Karpas-422 (cell line): ENCODE measurements around the gene ACAT2. TPM values are rescaled to one million over a fixed set of nuclear protein-coding genes. Genes with fewer than 3 reads are reported as not detected.

Experiments
- DNase-seq: peaks from one replicate; pipeline ENCODE4 v3.0.0-alpha.2; 2015
- H2AFZ ChIP-seq: fragments of 200-600 bp; sonication (generic); 2 replicates; pipeline ENCODE4 v1.6.1; 2014; ENCODE audit warnings: antibody characterized with exemption, low read length, mixed read lengths
- H3K27ac ChIP-seq: fragments of 200-600 bp; sonication (generic); 2 replicates; pipeline ENCODE4 v1.5.1; 2014; ENCODE audit warnings: mild to moderate bottlenecking, low read length, moderate library complexity
- H3K27me3 ChIP-seq: fragments of 200-600 bp; sonication (generic); 2 replicates; pipeline ENCODE4 v1.6.1; 2014; ENCODE audit warnings: low read length, mixed read lengths
- H3K36me3 ChIP-seq: fragments of 200-600 bp; sonication (generic); 2 replicates; pipeline ENCODE4 v1.6.1; 2014; ENCODE audit warnings: low read length, mixed read lengths; ENCODE audit not compliant: insufficient read depth
- H3K4me1 ChIP-seq: fragments of 200-600 bp; sonication (generic); 2 replicates; pipeline ENCODE4 v1.6.1; 2014; ENCODE audit warnings: mild to moderate bottlenecking, low read length, mixed read lengths
- H3K4me2 ChIP-seq: fragments of 200-600 bp; sonication (generic); 2 replicates; pipeline ENCODE4 v1.6.1; 2014; ENCODE audit warnings: low read length, low read depth, mild to moderate bottlenecking; ENCODE audit not compliant: poor library complexity, severe bottlenecking
- H3K4me3 ChIP-seq: fragments of 200-600 bp; sonication (generic); 2 replicates; pipeline ENCODE4 v1.5.1; 2014; ENCODE audit warnings: mild to moderate bottlenecking, antibody characterized with exemption, low read length, mixed read lengths
- H3K79me2 ChIP-seq: fragments of 200-600 bp; sonication (generic); 2 replicates; pipeline ENCODE4 v1.6.1; 2014; ENCODE audit warnings: mild to moderate bottlenecking, low read length, mixed read lengths
- H3K9ac ChIP-seq: fragments of 200-600 bp; sonication (generic); 2 replicates; pipeline ENCODE4 v1.6.0; 2014; ENCODE audit warnings: low read length
- H3K9me2 ChIP-seq: fragments of 200-600 bp; sonication (generic), shearing (Covaris generic); replicated peaks from 2 replicates; pipeline ENCODE4 v1.6.0; 2014; ENCODE audit warnings: mild to moderate bottlenecking, low read length, moderate library complexity; ENCODE audit not compliant: insufficient read depth
- H3K9me3 ChIP-seq: fragments of 300-700, 200-600 bp; sonication (generic); 2 replicates; pipeline ENCODE4 v1.6.1; 2014; ENCODE audit warnings: low read length, mixed read lengths
- H4K20me1 ChIP-seq: fragments of 200-600 bp; sonication (generic); 2 replicates; pipeline ENCODE4 v1.6.1; 2014; ENCODE audit warnings: mild to moderate bottlenecking, antibody characterized with exemption, low read length, low read depth; ENCODE audit not compliant: insufficient read depth
- total RNA-seq: library from RNA; depleted of rRNA; stranded (reverse); fragments of >200 nt; shearing (Covaris generic); gene quantifications from 2 replicates; pipeline ENCODE4 v1.2.3, GENCODE V29; 2014; ENCODE audit warnings: low replicate concordance

ACAT2 gene
- total RNA-seq, 1 experiment from 2014 or later = 72.9 TPM

DNA sequence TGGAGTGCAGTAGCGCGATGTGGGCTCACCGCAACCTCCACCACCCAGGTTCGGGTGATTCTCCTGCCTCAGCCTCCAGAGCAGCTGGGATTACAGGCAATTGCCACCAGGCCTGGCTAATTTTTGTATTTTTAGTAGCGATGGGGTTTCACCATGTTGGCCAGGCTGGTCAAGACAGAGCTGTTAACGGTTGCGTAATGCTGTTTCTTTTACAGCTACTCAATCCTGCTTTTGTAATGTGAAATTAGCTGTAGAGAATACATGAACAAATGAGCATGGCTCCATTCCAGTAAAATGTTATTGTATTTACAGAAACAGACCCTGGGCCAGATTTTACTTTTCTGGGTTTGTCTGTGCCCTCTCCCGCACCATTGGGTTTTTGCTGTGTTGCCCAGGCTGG lies 40.1 kb downstream of the ACAT2 start:
- Histone ChIP-seq H3K27ac (no peak overlapping the region), H2AFZ (no peak overlapping the region), H3K9me2 (no peaks in the 10 kb centered on the region), H3K27me3 (no peaks in the 10 kb centered on the region), H4K20me1 (no peaks in the 10 kb centered on the region), H3K9me3 (no peaks in the 10 kb centered on the region), H3K4me3 (no peak overlapping the region), H3K36me3 (peaks cover 18% of the 10 kb centered on the region; the same call in 1 of the 2 replicates), H3K9ac (no peak overlapping the region), H3K4me2 (no peak overlapping the region), H3K4me1 (no peaks in the 10 kb centered on the region), H3K79me2 (no peaks in the 10 kb centered on the region)
- no peak for DNase-seq

GRCh38 chr6:159804504-159804903 lies 42.7 kb downstream of the ACAT2 start:
- DNase-seq = no peak
- Histone ChIP-seq H2AFZ (no peak overlapping the region), H3K4me3 (no peak overlapping the region), H3K4me2 (no peak overlapping the region), H3K36me3 (no peaks in the 10 kb centered on the region), H3K27me3 (no peaks in the 10 kb centered on the region), H3K27ac (no peak overlapping the region), H3K9me2 (no peaks in the 10 kb centered on the region), H4K20me1 (no peaks in the 10 kb centered on the region), H3K4me1 (no peaks in the 10 kb centered on the region), H3K79me2 (no peaks in the 10 kb centered on the region), H3K9ac (no peak overlapping the region), H3K9me3 (no peaks in the 10 kb centered on the region)

GRCh38 chr6:159805440-159806020 lies 43.7 kb downstream of the ACAT2 start:
- Histone ChIP-seq H3K9ac (no peak overlapping the region), H2AFZ (no peak overlapping the region), H3K36me3 (no peaks in the 10 kb centered on the region), H3K79me2 (no peaks in the 10 kb centered on the region), H3K4me1 (no peaks in the 10 kb centered on the region), H3K4me3 (no peak overlapping the region), H3K4me2 (no peak overlapping the region), H3K9me2 (no peaks in the 10 kb centered on the region), H3K27ac (no peak overlapping the region), H3K27me3 (no peaks in the 10 kb centered on the region), H4K20me1 (no peaks in the 10 kb centered on the region), H3K9me3 (no peaks in the 10 kb centered on the region)
- DNase-seq = no peak

- Histone ChIP-seq H3K9me2 (no peaks in the 10 kb centered on the region), H4K20me1 (no peaks in the 10 kb centered on the region), H3K27me3 (no peaks in the 10 kb centered on the region), H3K79me2 (no peaks in the 10 kb centered on the region), H3K27ac (no peak overlapping the region), H2AFZ (no peak overlapping the region), H3K4me2 (no peak overlapping the region), H3K9ac (no peak overlapping the region), H3K36me3 (no peaks in the 10 kb centered on the region), H3K9me3 (no peaks in the 10 kb centered on the region), H3K4me3 (no peak overlapping the region), H3K4me1 (no peaks in the 10 kb centered on the region)
- no peak for DNase-seq
Observed at GRCh38 chr6:159806021-159806458, 44.2 kb downstream of the ACAT2 start.

GRCh38 chr6:159807150-159807858 lies 45.5 kb downstream of the ACAT2 start:
- H3K79me2 ChIP-seq = no peaks in the 10 kb centered on the region
- H3K4me3 ChIP-seq = no peak overlapping the region
- no peaks in the 10 kb centered on the region for H4K20me1 ChIP-seq
- no peak overlapping the region for H2AFZ ChIP-seq
- no peaks in the 10 kb centered on the region for H3K9me3 ChIP-seq
- no peak for DNase-seq
- no peak overlapping the region for H3K27ac ChIP-seq
- no peaks in the 10 kb centered on the region for H3K36me3 ChIP-seq
- no peak overlapping the region for H3K9ac ChIP-seq
- no peak overlapping the region for H3K4me2 ChIP-seq
- no peaks in the 10 kb centered on the region for H3K27me3 ChIP-seq
- H3K9me2 ChIP-seq = no peaks in the 10 kb centered on the region
- no peaks in the 10 kb centered on the region for H3K4me1 ChIP-seq

DNA sequence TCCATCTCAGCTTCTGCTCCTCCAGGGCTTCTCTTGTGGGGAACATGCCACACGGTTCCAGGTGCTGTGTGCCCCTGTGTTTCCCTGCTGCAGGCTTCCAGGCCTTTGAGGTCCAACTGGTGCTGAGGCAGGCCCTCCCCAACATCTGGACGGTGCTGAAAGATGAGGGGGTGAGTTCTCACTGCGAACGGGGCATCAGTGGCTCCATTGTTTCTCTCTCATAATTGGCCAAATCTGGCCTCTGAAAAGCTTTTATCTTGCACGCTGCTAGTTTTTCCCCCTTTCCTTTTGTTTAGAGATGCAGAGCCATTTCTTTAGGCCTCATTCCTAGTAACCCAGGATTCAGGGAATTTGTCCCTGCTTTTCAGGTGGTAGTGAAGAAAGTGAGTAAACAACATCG lies 46.8 kb downstream of the ACAT2 start:
- DNase-seq = no peak
- no peaks in the 10 kb centered on the region for H3K27me3 ChIP-seq
- no peaks in the 10 kb centered on the region for H3K9me3 ChIP-seq
- no peak overlapping the region for H2AFZ ChIP-seq
- H3K9ac ChIP-seq = no peak overlapping the region
- no peak overlapping the region for H3K4me3 ChIP-seq
- no peak overlapping the region for H3K4me2 ChIP-seq
- H3K79me2 ChIP-seq = no peaks in the 10 kb centered on the region
- no peaks in the 10 kb centered on the region for H3K36me3 ChIP-seq
- H4K20me1 ChIP-seq = no peaks in the 10 kb centered on the region
- no peak overlapping the region for H3K27ac ChIP-seq
- no peaks in the 10 kb centered on the region for H3K9me2 ChIP-seq
- no peaks in the 10 kb centered on the region for H3K4me1 ChIP-seq

DNA sequence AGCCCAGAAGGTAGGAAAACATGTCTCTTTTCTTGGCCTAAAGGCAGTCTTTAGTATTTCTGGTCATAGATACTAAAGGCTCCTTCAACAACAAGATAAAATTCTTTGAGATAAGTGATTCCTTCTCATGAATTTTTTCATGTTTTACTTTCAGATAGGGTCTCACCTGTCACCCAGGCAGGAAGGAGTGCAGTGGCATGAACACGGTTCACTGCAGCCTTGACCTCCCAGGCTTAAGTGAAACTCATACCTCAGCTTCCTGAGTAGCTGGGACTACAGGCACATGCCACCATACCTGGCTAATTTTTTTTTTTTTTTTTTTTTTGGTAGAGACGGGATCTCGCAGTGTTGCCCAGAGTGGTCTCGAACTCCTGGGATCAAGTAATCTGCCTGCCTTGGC lies 47.3 kb downstream of the ACAT2 start:
- no peaks in the 10 kb centered on the region for H3K79me2 ChIP-seq
- no peak overlapping the region for H2AFZ ChIP-seq
- no peaks in the 10 kb centered on the region for H3K4me1 ChIP-seq
- H3K9me3 ChIP-seq = no peaks in the 10 kb centered on the region
- no peak overlapping the region for H3K4me3 ChIP-seq
- H4K20me1 ChIP-seq = no peaks in the 10 kb centered on the region
- H3K9me2 ChIP-seq = no peaks in the 10 kb centered on the region
- H3K27ac ChIP-seq = no peak overlapping the region
- no peak overlapping the region for H3K4me2 ChIP-seq
- no peaks in the 10 kb centered on the region for H3K27me3 ChIP-seq
- H3K36me3 ChIP-seq = no peaks in the 10 kb centered on the region
- no peak for DNase-seq
- no peak overlapping the region for H3K9ac ChIP-seq

DNA sequence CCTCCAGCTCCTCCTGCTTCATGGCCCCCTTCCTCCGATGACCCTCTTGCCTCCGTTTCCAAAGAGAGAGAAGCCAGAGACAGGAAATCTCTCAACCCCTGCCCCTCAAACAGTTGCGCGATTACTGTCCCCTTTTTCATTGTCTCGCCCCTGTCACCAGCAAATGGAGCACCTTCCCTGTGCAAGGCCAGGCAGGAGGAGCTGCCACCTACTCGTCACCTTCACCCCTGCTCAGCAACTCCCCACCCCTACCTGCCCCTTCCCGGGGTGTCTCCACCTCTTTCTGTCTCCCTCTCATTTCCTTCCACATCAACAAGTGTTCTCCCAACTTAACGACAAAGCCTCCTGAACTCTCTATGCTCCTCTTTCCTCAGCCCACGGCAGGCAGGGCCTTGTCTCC lies 51.9 kb downstream of the ACAT2 start:
- Histone ChIP-seq H3K36me3 (no peaks in the 10 kb centered on the region), H3K27me3 (no peaks in the 10 kb centered on the region), H3K9me2 (no peaks in the 10 kb centered on the region), H3K79me2 (no peaks in the 10 kb centered on the region), H3K4me2 (no peak overlapping the region), H3K9ac (no peak overlapping the region), H3K4me1 (no peaks in the 10 kb centered on the region), H3K9me3 (no peaks in the 10 kb centered on the region), H2AFZ (no peak overlapping the region), H3K27ac (no peak overlapping the region), H3K4me3 (no peak overlapping the region), H4K20me1 (no peaks in the 10 kb centered on the region)
- DNase-seq = no peak
